GM21619 (cell line): ENCODE results near the gene ME3.

Experiments used
- ATAC-seq: cut with Tn5 transposase; IDR thresholded peaks from one replicate; pipeline ENCODE4 v1.9.1; 2021; ENCODE audit not compliant: unreplicated experiment

ME3 gene

DNA sequence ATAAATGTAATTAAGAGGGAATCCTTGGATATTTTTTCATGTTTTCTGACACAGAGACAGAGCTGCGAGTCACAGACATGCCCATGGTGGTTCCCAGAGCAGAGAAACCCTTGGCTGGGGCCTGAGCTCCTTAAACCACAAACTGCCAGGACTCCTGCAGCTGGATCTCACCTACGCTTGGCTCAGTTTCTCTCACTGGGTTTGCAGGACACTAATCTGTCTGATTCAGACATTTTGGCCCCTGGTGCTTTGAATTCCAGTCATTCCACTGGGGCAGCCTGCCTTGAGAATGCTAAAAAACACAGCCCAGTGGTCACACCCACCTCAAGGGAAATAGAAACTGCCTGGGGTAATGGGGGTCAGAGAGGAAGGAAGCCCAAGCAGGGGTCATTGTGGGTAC is 175.1 kb downstream of the ME3 start:
- ATAC-seq: no peak

- no peak for ATAC-seq
These were observed 177.1 kb downstream of the ME3 start for GRCh38 chr11:86495351-86495750.

DNA sequence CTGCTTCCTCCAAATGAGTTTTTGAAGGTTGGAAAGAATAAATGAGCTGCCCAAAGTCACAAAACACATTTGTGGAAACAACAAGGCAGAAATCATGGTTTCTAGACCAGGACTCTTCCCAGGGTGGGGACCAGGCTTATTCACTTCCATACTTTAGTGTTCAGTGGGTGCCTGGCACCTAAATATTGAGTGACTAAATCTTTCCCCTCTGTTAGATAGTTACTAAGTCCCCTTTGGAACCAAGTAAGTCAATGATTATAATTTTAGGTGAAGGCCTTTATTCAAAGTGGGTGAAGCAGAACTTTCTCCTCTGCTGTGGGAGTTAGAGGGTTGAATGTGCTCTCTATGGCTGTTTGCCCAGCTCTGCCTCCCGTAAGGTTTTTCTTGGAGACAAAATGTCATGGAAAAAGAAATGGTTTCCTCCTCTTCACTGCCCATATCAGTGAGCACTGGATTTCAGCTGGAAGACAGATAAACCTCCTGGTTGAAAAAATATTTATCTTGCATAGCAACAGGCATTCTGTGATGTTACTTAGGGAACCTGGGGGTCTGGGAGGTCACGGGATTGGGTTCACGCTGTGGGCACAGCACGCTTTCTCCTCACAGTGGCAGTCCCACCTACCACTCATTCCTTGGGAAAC is 179.9 kb downstream of the ME3 start:
- ATAC-seq: no peak

DNA sequence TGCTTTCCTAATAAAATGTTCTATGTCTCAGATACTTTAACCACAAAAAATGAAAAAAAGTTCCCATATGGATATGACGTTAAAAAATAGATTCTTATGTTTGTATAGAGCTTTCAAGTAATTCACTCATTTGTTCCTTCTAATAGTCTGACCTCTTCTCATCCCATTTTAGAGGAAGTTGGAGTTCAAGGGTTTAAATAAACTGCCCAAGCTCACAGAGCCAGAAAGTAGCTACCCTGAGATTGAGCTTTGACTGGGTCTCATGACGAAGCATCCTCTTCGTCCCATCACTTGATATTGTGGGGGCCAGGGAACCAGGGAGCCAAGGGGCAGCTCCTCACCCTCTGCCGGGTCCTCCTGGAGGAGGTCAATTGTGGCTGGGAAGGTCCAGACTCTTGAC is 181.4 kb downstream of the ME3 start:
- ATAC-seq: no peak

DNA sequence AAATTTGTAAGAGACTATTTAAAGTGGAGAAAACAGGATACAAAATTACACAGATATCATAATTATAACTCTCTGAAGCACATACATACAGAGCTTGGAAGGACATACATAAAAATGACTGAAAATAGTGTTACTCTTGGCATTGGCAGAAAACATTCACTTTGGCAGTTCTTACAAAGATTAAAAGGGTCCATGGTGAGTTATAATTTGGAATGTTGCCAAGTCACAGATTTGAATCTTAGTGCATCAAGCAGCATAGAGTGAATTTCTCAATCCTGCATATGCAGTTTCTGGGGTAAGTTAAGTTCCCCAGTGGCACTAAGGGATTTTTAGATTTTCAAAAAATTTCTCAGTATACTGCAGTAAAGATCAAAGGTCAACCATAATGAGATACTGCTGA is 181.8 kb downstream of the ME3 start:
- ATAC-seq: no peak

GRCh38 chr11:86489442-86489841 is 183.0 kb downstream of the ME3 start:
- no peak for ATAC-seq

DNA sequence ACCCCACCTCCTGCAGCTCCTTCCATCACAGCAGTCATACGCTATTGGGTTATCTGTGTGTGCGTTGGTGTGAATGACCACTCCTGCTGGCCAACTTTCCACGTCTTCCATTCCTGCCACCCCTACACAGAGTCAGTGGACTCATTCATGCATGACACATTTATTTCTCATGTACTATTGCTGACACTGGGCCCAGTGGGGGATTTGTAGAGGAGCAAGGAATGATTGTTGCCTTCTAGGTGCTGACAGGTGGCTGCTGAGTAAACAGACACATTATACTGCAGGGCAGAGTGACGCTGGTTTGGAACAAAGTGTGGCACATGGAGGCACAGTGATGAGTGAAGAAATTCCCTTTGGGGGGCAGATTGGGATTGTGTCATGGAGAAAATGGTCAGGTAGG is 183.9 kb downstream of the ME3 start:
- ATAC-seq: no peak

- ATAC-seq: no peak
These were observed 184.7 kb downstream of the ME3 start for GRCh38 chr11:86487671-86488070.

DNA sequence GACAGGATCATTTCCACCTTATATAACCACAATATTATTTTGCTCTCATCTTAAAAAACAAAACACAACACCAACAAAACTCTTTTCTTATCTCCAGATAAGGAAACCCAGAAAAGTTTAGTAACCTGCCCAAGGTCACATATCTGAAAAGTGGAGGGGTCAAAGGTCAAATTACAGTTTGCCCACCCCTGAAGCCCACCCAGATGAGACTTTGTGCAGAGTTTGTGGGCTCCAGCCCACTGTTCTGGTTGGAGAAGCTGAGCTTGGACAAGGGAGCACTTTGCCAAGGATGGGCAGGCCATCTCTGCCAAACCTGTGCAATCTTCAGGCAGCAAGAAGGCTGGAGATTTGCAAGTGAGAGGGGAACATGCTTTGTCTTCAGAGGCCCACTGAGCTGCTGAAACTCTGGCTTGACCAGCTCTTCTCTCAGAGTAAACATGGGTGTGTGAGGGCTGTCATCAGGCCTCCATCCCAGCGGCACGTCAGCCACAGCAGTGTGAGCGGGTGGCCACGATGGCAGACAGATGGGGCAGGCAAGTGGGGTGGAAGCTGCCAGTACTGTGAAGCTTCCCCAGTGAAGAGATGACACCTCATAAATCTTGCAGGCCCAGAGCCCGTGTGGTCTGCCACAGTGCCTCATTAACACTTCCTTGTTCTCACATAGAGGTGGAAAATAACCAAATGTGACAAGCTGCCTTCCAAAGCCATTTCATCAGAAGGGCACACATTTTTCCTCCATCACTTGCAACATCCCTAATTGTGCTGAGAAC is 186.0 kb downstream of the ME3 start:
- no peak for ATAC-seq

- ATAC-seq: no peak
These were observed 187.6 kb downstream of the ME3 start for GRCh38 chr11:86484795-86485166.

- ATAC-seq: no peak
These were observed 188.2 kb downstream of the ME3 start for GRCh38 chr11:86483940-86484794.

DNA sequence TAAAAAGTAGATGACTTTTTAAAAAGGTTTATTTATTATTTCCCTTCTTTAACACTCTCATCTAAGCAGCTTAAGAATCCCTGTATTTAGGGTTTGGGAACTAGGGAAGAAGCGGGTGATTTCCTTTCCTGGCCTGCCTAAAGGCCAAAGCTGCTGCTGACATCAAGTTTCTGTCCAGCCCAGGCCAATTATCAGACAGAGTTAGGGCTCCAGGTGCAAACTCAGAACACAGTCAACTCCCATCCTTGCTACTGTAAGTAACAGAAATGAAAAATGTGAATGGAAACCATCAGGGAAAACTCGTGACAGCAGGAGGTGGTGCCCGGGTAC is 188.8 kb downstream of the ME3 start:
- ATAC-seq: no peak

GRCh38 chr11:86482692-86483091 is 189.7 kb downstream of the ME3 start:
- ATAC-seq: no peak

DNA sequence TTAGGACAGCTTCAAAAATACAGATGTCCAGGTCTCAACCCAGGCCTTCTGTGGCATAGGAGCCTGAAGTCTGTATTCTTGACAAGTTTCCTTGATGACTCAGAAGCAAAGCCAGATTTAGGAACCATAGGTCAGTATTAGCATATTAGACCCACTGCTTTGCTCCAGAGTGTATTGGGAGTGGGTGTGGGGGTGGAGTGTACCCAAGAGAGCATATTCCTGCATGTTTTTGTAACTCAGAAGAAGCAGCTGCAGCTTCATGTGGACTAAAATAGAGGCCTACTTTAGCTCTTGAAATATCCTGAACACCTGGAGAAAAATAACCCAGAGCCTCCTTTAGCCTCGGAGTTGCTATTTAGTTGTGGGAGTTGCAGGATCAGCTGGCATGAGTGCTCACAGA is 191.0 kb downstream of the ME3 start:
- ATAC-seq: no peak

DNA sequence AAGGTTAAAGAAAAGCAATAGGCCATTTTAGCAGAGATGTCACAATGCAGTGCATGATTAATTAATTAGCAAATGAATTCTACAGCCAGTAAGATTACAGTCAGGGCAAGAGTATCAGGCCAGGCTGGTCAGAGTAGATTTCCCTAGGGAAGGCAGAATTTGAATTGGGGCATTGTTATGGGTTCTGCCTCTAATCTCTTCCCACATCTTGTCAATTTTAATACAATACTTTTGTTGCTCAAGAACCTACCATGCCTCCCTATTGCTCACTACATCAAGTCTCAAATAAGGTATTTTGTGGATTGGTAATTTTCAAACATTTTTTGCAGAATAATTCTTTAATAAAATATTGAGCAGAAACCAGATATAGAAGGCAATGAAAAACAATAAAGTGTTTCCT is 194.1 kb downstream of the ME3 start:
- no peak for ATAC-seq

DNA sequence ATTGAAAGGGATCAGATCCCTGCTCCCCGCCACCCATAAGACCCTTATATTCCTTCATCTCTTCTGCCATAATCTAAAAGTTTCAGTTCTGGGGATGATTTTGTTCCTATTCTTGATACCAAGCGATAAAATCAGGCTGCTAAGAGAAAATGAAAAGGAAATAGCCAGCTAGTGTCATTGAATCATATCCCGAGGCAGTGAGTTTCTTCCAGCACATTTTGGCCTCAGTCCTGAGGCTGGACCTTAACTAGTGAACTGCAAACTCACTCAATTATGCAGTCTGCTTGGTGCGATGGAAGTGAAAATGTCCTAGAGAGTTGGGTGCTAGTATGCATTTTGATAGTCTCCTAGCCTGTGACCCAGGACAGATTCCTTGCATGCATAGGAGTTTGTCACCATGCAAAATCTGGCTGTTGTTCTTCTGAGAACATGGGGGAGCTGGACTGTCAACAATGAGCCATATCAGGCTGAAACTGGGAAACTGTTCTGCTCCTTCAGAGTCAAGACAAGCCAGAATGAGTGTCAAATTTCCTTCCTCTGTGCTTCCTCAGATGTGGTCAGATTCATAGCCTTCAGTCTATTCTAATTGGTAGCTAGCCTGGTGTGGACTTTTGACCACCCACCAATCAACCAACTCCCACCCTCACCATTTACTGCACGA is 194.8 kb downstream of the ME3 start:
- no peak for ATAC-seq

- ATAC-seq: no peak
These were observed 196.1 kb downstream of the ME3 start for GRCh38 chr11:86476109-86476861.

GRCh38 chr11:86475027-86475426 is 197.4 kb downstream of the ME3 start:
- no peak for ATAC-seq

GRCh38 chr11:86473991-86474833 is 198.2 kb downstream of the ME3 start:
- no peak for ATAC-seq
